Parathyroid adenoma (tissue), 2 donors: ENCODE measurements around the gene ATG9B.

Source experiments
- H2AFZ ChIP-seq: fragments of 300-600 bp; sonication (generic); one replicate; pipeline ENCODE4 v1.7.0; 2017; ENCODE audit warnings: antibody characterized with exemption, mild to moderate bottlenecking
- H3K27ac ChIP-seq: fragments of 300-600 bp; sonication (generic); one replicate; pipeline ENCODE4 v1.7.0; 2017
- H3K27me3 ChIP-seq: fragments of 300-600 bp; sonication (generic); one replicate; pipeline ENCODE4 v1.7.0; 2017; ENCODE audit warnings: low read length; ENCODE audit not compliant: control insufficient read depth, insufficient read depth
- H3K36me3 ChIP-seq: fragments of 300-600 bp; sonication (generic); one replicate; pipeline ENCODE4 v1.7.0; 2017; ENCODE audit warnings: low read length; ENCODE audit not compliant: control insufficient read depth, insufficient read depth
- H3K4me1 ChIP-seq: fragments of 300-600 bp; sonication (generic); one replicate; pipeline ENCODE4 v1.7.0; 2017; ENCODE audit warnings: control low read depth
- H3K4me2 ChIP-seq: fragments of 300-600 bp; sonication (generic); one replicate; pipeline ENCODE4 v1.7.0; 2017; ENCODE audit warnings: low read length
- H3K4me3 ChIP-seq: fragments of 300-600 bp; sonication (generic); one replicate; pipeline ENCODE4 v1.7.0; 2017; ENCODE audit warnings: low read depth, low read length
- H3K79me2 ChIP-seq: fragments of 300-600 bp; sonication (generic); one replicate; pipeline ENCODE4 v1.7.0; 2017; ENCODE audit warnings: control low read depth
- H3K9ac ChIP-seq: fragments of 300-600 bp; sonication (generic); one replicate; pipeline ENCODE4 v1.7.0; 2017; ENCODE audit warnings: mild to moderate bottlenecking
- H3K9me3 ChIP-seq: fragments of 300-600 bp; sonication (generic); one replicate; pipeline ENCODE4 v1.7.0; 2017; ENCODE audit warnings: low read length; ENCODE audit not compliant: control insufficient read depth
- TF ChIP-seq, protein P1 (sequence below): fragments of 300-600 bp; sonication (generic); IDR thresholded peaks from one replicate; pipeline ENCODE4 v1.7.0; 2017; ENCODE audit warnings: antibody characterized with exemption, mild to moderate bottlenecking
- donor health status: primary hyperparathyroidism.

The ATG9B gene

DNA sequence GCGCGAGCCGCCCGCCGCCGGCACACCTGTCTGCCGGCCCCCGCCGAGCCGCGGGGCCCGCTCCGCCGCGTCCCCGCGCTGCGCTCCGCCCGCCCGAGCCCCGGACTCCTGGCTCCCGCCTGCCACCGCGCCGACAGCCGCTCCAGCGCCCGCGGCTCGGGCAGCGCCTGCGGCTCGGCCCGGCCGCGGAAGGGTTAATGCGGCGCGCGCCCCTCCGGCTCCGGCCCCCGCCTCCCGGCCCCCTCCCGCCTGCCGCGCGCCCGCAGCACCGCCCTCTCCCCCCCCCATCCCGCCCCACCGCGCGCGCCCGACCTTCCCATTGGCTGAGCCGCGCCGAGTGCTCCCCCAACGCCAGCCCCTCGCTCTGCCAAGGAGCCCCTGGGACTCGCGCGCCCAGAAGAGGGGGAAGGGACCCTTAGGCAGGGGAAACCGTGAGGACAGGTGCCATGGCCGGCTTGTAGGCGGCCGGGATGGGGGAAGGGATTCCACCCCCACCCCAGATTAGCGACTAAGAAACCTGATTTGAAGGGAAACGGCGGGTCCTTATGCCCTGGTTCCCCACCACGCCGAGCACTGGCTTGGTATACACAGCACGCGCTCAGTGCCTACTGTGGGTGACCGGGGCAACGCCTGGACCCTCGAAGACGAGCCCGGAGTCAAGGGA, 46.0 kb downstream of the ATG9B start, which contains the start of gene KCNH2:
KCNH2 (minus strand) TSS at position 196 of the 664 bp plus-strand sequence. CDS start 408 bp downstream, outside the sequence.
- TF ChIP-seq, protein P1, sequence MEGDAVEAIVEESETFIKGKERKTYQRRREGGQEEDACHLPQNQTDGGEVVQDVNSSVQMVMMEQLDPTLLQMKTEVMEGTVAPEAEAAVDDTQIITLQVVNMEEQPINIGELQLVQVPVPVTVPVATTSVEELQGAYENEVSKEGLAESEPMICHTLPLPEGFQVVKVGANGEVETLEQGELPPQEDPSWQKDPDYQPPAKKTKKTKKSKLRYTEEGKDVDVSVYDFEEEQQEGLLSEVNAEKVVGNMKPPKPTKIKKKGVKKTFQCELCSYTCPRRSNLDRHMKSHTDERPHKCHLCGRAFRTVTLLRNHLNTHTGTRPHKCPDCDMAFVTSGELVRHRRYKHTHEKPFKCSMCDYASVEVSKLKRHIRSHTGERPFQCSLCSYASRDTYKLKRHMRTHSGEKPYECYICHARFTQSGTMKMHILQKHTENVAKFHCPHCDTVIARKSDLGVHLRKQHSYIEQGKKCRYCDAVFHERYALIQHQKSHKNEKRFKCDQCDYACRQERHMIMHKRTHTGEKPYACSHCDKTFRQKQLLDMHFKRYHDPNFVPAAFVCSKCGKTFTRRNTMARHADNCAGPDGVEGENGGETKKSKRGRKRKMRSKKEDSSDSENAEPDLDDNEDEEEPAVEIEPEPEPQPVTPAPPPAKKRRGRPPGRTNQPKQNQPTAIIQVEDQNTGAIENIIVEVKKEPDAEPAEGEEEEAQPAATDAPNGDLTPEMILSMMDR, result no peak
- H3K9me3 ChIP-seq, result no peaks in the 10 kb centered on the region
- peaks cover 28% of the 10 kb centered on the region for H3K4me1 ChIP-seq
- H2AFZ ChIP-seq, result peak within 1 kb of the TSS; percentile 77
- peak within 1 kb of the TSS; percentile 94 for H3K4me2 ChIP-seq
- H3K9ac ChIP-seq, result no peak within 1 kb of the TSS
- peak within 1 kb of the TSS; percentile 61 for H3K4me3 ChIP-seq
- H3K27ac ChIP-seq, result peak within 1 kb of the TSS; percentile 99
- no peaks in the 10 kb centered on the region for H3K27me3 ChIP-seq
- H3K36me3 ChIP-seq, result no peaks in the 10 kb centered on the region
- H3K79me2 ChIP-seq, result no peaks in the 10 kb centered on the region

DNA sequence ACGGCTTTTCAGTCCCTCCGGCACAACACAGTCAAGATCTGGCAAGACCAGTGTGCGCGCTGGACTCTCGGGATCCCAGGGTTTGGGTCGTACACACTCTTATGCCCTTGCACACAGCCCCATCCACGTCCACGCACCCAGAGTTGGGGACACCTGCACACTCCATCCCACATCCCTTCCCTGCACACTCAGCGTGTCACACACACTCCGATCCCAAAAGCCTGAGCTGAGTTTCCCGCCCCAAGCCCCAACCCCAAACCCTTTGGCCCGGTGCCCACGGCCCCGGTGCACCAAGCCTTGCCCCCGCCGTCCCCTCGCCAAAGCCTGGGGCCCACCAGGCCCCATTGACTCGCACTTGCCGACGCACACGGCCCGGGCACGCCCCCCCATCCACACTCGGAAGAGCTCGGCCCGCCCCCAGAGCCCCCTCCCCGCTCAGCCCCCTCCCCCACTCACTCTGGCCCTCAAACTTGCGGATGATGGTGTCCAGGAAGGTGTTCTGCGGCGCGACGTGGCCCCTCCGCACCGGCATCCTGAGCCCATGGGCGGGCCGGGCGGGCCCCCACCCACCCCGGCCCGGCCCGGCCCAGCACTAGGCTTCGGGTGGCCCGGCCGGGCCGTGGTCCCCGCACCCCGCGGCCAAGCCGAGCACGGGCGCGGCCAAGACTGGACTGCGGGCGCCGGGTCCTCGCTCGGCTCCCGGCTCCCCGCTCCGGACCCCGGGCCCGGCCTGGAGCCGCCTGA, 46.7 kb downstream of the ATG9B start:
- peak overlapping the region; percentile 61 for H3K4me3 ChIP-seq
- no peak overlapping the region for H3K9ac ChIP-seq
- peaks cover 28% of the 10 kb centered on the region for H3K4me1 ChIP-seq
- H3K36me3 ChIP-seq, result no peaks in the 10 kb centered on the region
- no peak overlapping the region for H2AFZ ChIP-seq
- H3K9me3 ChIP-seq, result no peaks in the 10 kb centered on the region
- H3K27ac ChIP-seq, result peak overlapping the region; percentile 99
- H3K27me3 ChIP-seq, result no peaks in the 10 kb centered on the region
- TF ChIP-seq, protein P1, result no peak
- peak overlapping the region; percentile 65 for H3K4me2 ChIP-seq
- H3K79me2 ChIP-seq, result no peaks in the 10 kb centered on the region

DNA sequence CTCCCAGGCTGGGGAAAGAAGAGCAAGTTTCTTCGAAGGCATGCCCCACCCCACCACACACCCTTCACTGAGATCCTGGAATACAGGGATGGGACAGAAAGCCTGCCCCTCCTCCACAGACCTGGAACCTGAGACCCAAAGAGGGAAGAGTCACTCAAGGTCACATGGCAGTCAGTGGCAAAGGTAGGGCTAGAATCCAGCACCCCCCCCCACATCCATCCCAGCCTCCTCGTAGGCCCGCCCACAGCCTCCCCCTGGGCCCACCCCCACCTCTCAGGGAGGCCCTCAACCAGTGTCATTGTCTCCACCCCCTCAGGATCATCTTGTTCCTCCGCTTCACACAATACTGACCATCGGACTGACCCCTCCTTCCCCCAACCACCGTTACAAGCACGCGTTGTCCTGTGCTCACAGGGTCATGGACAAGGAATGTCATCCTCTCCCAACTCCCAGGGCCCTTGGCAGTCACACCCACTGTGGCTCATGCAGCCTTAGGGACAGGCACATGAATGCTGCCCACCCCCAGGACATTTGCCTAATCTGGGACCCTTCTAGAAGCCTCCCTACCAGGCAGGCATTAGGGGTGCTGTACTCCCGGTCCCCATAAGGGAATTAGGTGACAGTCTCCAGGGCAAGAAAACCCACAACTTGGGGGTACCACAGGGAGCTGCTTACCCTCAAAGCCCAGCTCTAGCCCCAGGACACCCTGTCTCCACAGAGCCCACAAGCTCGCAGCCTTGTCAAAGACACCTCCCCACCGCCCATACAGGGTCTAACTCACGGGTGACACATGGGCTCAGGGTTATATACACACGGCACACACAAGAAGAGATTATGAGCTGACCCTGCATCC, 47.5 kb downstream of the ATG9B start:
- Histone ChIP-seq H3K36me3 (no peaks in the 10 kb centered on the region), H3K4me1 (peaks cover 28% of the 10 kb centered on the region), H3K79me2 (no peaks in the 10 kb centered on the region), H3K4me2 (peak overlapping the region; percentile 65), H3K27me3 (no peaks in the 10 kb centered on the region), H2AFZ (no peak overlapping the region), H3K4me3 (peak overlapping the region; percentile 61), H3K27ac (peak overlapping the region; percentile 99), H3K9me3 (no peaks in the 10 kb centered on the region), H3K9ac (peak overlapping the region; percentile 23)
- TF ChIP-seq, protein P1, result no peak

DNA sequence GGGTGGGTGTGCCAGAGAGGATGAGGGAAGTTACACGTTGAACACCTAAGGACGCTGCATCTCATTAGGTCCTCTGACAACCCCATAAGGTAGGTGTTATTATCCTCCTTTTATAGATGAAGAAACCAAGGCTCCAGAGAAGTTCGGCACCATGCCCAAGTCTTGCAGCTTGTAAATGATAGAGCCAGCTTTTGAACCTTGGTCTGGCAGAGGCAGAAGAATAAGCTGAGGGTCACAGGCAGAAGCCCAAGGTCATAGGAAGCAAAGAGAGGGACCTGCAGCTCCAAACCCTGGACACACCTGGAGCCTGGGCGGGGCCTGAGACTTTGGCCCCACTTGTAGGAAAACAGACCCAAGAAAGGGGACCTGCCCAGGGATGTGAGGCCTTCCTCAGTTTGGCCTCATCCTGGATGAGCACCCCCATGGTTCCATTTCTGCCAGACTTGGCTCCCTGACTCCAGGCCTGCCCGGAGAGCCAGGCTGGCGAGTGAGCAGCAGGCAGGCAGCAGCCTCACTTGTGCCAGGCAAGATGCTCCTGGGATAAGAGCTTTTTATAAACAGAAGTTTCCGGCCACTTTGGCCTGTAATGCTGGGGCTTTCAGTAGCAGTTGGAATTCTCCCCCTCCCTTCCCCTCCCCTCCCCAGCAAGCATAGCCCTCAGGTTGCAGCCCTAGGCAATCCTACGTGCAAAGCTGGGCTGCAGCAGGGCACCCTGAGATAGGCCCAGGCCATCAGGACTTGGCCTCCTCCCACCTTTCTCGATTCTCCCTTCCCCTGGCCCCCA, 48.6 kb downstream of the ATG9B start:
- Histone ChIP-seq H3K4me2 (peak overlapping the region; percentile 65), H3K4me3 (peak overlapping the region; percentile 66), H3K9me3 (no peaks in the 10 kb centered on the region), H3K27me3 (no peaks in the 10 kb centered on the region), H3K36me3 (no peaks in the 10 kb centered on the region), H3K79me2 (peaks cover 4% of the 10 kb centered on the region), H3K27ac (peak overlapping the region; percentile 99), H2AFZ (peak overlapping the region; percentile 79), H3K4me1 (peaks cover 35% of the 10 kb centered on the region), H3K9ac (peak overlapping the region; percentile 72)
- TF ChIP-seq, protein P1, result no peak
